Esophagus muscularis mucosa (tissue), 3 donors: ENCODE data around the gene ATP11A.

ENCODE experiments used
- CTCF ChIP-seq, 3 experiments: fragments of 200-600 bp in 2 of 3; fragments of 450-650 bp in 1 of 3; sonication (generic) in 2 of 3; IDR thresholded peaks; one replicate each; pipeline ENCODE4 v1.5.1; 2017 to 2019; ENCODE audit warnings: antibody characterized with exemption in 3 of 3, mild to moderate bottlenecking in 2 of 3, moderate library complexity in 1 of 3
- POLR2AphosphoS5 ChIP-seq, 2 donors: sonication (generic); formaldehyde crosslinking; IDR thresholded peaks; one replicate each; pipeline ENCODE4 v1.6.1; 2017; ENCODE audit warnings: antibody characterized with exemption in 2 of 2

GRCh38 chr13:112868308-112868707 lies 178.5 kb downstream of the ATP11A start:
- TF ChIP-seq POLR2AphosphoS5 (IDR thresholded peaks at IDR 0.05): no peak
- TF ChIP-seq CTCF (IDR thresholded peaks at IDR 0.05): no peak
